ACC112 (cell line): Measurements from ENCODE around the gene NUPR1.

Experiments used
- H2AFZ ChIP-seq: fragments of 200-600 bp; sonication (generic); one replicate; pipeline ENCODE4 v1.6.0; 2017; ENCODE audit warnings: antibody characterized with exemption, low read length; ENCODE audit not compliant: unreplicated experiment
- H3K27ac ChIP-seq: fragments of 200-600 bp; sonication (generic); 2 replicates; pipeline ENCODE4 v1.5.1; 2014; ENCODE audit warnings: low read depth, mild to moderate bottlenecking, antibody characterized with exemption, low read length, moderate library complexity
- H3K27me3 ChIP-seq: fragments of 200-600 bp; sonication (generic); 2 replicates; pipeline ENCODE4 v1.6.1; 2014; ENCODE audit warnings: mild to moderate bottlenecking, antibody characterized with exemption, low read length, moderate library complexity, mixed read lengths; ENCODE audit not compliant: insufficient read depth
- H3K36me3 ChIP-seq: fragments of 200-600 bp; sonication (generic); 2 replicates; pipeline ENCODE4 v1.6.1; 2016; ENCODE audit warnings: mild to moderate bottlenecking, antibody characterized with exemption, low read length, moderate library complexity, mixed read lengths; ENCODE audit not compliant: insufficient read depth
- H3K4me1 ChIP-seq: fragments of 200-600 bp; sonication (generic); one replicate; pipeline ENCODE4 v1.6.1; 2016; ENCODE audit warnings: low read length, mixed read lengths; ENCODE audit not compliant: insufficient read depth, unreplicated experiment, control insufficient read depth
- H3K4me3 ChIP-seq: fragments of 200-600 bp; sonication (generic); 2 replicates; pipeline ENCODE4 v1.5.1; 2014; ENCODE audit warnings: mild to moderate bottlenecking, low read depth, low read length
- H3K79me2 ChIP-seq: fragments of 200-600 bp; sonication (generic); one replicate; pipeline ENCODE4 v1.6.0; 2016; ENCODE audit warnings: low read length; ENCODE audit not compliant: control insufficient read depth, unreplicated experiment, insufficient read depth

The NUPR1 gene

DNA sequence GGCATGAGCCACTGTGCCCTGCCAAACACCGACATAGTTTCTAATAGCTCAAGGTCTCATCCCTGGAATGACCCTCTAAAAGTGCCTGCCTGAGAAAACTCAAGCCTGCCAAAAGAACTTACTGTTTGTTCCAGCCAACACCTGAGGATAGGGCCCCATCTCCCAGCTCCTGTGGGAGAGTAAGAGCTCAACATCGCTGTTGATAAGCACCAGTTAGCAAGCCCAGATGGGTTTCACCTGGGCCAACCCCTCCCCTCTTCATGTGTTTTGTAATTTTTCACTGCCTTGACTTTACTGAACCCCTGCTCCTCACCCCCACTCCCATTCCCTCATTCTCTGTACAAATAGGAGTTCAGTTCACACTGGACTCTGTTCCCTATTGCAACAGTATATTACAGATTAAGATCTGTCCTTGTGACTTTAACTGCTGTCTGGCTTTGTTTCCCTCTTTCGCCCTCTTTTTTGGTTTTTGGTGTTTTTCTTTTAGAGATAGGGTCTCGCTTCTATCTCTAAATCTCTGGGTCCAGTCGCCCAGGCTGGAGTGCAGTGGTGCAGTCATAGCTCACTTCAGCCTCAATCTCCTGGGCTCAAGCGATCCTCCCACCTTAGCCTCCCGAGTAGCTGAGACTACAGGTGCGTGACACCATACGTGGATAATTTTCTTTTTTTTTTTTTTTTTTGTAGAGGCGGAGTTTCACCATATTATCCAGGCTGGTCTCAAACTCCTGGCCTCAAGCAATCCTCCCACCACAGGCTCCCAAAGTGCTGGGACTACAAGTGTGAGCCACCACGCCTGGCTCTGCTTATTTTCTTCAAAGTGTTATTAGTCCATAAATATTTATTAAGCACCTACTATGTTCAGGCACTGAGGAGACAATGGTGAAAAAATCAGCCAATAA is 12.3 kb downstream of the NUPR1 start:
- H3K36me3 ChIP-seq = no peaks in the 10 kb centered on the region
- H3K4me1 ChIP-seq = no peaks in the 10 kb centered on the region
- H2AFZ ChIP-seq = no peak overlapping the region
- no peak overlapping the region for H3K27ac ChIP-seq
- no peaks in the 10 kb centered on the region for H3K27me3 ChIP-seq
- no peak overlapping the region for H3K4me3 ChIP-seq
- H3K79me2 ChIP-seq = no peaks in the 10 kb centered on the region

DNA sequence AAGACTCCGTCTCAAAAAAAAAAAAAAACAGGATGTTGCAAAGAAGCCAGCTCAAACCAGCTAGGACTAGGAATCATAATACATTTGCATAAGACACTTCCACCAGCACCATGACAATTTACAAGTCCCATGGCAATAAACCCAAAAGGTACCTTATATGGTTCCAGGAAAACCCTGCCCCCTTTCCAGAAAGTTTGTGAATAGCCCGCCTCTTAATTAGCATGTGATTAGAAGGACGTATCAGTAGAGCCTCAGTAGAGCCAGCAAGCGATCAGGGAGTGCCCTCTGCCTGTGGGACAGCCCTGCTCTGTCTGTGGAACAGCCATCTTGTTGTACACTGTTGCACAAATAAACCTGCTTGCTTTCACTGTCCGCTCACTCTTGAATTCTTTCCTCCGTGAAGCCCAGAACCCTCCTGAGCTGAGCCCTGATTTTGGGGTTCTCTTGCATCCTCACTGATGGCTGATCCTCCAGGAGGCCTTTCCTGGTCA is 14.0 kb downstream of the NUPR1 start:
- Histone ChIP-seq H3K4me1 (no peaks in the 10 kb centered on the region), H3K36me3 (no peaks in the 10 kb centered on the region), H3K27ac (no peak overlapping the region), H3K27me3 (no peaks in the 10 kb centered on the region), H2AFZ (no peak overlapping the region), H3K79me2 (no peaks in the 10 kb centered on the region), H3K4me3 (no peak overlapping the region)

DNA sequence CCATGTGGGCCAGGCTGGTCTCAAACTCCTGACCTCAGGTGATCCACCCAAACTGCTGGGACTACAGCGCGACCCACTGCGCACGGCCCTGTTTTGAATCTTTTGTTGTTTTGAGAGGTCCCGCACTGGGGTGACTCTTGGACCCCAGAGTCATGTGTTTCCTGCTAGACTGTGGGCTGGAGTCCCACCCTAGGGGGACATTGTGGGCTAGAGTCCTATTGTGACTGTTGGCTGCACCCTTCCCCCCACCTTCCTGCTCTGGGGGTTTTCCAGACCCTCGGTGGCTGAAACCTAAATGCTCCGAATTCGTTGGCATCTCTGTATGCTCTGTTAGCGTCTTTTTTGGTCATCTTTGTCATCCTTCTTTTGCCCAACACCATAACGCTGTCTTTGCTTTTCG is 16.0 kb downstream of the NUPR1 start:
- Histone ChIP-seq H2AFZ (no peak overlapping the region), H3K4me1 (no peaks in the 10 kb centered on the region)

DNA sequence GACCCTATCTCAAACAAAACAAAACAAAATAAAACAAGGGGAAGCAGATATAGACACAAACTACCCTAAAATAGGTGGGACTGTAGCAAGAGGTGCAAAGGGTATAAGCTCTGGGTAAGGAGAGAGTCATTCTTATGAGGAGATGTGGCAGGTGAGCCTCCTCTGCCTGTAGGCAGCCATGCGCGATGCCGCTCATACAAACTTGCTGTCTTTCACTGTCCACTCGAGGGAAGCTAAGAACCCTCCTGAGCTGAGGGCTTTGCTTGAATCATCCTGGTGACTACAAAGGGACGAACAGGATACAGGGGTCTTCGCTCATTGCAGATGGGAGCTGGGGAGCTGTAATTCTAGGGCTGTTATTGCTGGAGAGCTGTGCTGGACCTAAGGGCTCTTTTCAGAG is 17.3 kb downstream of the NUPR1 start:
- no peaks in the 10 kb centered on the region for H3K36me3 ChIP-seq
- no peaks in the 10 kb centered on the region for H3K79me2 ChIP-seq
- H2AFZ ChIP-seq = no peak overlapping the region
- no peaks in the 10 kb centered on the region for H3K4me1 ChIP-seq
- no peak overlapping the region for H3K27ac ChIP-seq
- H3K4me3 ChIP-seq = no peak overlapping the region
- no peaks in the 10 kb centered on the region for H3K27me3 ChIP-seq

More for the DNA sequence above, 16.0 kb downstream of the NUPR1 start:
- Histone ChIP-seq H3K4me3 (no peak overlapping the region), H3K36me3 (no peaks in the 10 kb centered on the region), H3K79me2 (no peaks in the 10 kb centered on the region), H3K27ac (no peak overlapping the region), H3K27me3 (no peaks in the 10 kb centered on the region)

DNA sequence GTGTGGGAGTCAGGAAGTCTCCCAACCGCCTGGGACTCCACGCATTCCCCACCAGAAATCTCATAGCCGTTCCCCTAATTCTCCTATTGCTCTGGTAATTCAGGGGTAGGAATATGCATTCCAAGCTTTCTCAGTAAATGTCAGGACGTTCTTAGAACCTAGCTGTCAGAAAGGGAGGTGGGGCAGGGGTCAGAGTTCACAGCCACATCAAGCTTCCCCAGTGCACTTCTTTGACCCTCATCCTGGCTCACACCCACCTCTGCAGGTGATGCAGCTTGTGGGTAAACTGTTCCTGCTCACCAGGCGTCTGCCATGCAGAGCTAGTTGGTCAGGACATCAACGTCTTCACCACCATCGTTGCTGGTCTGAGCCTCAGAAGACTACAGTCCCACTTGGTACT is 18.1 kb downstream of the NUPR1 start:
- Histone ChIP-seq H2AFZ (no peak overlapping the region), H3K36me3 (no peaks in the 10 kb centered on the region), H3K79me2 (no peaks in the 10 kb centered on the region), H3K27me3 (no peaks in the 10 kb centered on the region), H3K4me1 (no peaks in the 10 kb centered on the region), H3K27ac (no peak overlapping the region), H3K4me3 (no peak overlapping the region)

DNA sequence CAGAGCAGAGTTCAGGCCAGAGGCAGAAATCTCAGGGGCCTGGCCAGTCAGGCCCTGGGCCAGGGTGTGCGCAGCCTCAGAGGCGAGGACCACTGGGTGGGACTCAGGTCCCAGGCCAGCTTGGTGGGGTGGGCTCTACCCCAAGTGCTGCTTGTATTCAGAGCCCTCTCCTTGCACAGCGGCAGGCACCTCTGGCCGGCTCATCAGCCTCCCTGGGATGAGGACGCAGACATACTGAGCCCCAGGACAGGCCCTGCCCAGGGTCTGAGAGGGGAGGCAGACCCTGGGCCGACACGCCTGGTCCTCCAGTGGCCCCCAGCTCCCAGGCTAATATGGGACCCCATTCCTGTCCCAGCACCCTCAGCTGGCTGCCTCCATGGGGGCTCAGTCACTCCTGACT is 24.5 kb downstream of the NUPR1 start:
- Histone ChIP-seq H3K36me3 (no peaks in the 10 kb centered on the region), H3K4me1 (no peaks in the 10 kb centered on the region), H3K4me3 (no peak overlapping the region), H3K27ac (no peak overlapping the region), H2AFZ (no peak overlapping the region), H3K79me2 (no peaks in the 10 kb centered on the region), H3K27me3 (no peaks in the 10 kb centered on the region)

DNA sequence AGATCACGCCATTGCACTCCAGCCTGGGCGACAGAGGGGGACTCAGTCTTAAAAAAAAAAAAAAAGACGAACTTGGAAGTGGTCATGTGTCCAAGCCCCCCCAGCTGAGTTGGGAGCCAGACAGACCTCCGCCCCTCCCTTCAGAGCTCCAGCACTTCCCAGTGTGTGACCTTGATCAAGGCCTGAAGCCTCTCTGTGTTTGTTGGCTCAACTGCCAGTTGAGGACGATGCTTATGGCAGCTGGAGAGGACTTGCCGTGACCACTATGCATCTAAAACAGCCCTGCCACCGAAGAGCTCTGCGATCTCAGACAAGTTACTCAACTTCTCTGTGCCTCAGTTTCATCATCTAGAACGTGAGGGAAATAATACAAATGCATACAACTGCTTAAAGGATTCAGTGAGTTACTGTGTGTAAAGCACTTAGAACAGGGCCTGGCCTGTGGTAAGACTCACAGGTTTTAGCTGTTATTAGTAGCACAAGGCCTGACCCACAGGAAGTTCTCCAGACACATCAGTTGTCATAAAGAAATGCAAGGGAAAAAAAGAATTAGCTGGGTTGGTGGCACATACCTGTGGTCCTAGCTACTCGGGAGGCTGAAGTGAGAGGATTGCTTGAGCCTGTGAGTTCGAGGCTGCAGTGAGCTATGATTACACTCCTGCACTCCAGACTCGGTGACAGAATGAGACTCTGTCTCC is 25.1 kb downstream of the NUPR1 start:
- H3K4me3 ChIP-seq = no peak overlapping the region
- H3K27ac ChIP-seq = no peak overlapping the region
- H3K79me2 ChIP-seq = no peaks in the 10 kb centered on the region
- H3K27me3 ChIP-seq = no peaks in the 10 kb centered on the region
- no peak overlapping the region for H2AFZ ChIP-seq
- no peaks in the 10 kb centered on the region for H3K4me1 ChIP-seq
- no peaks in the 10 kb centered on the region for H3K36me3 ChIP-seq

DNA sequence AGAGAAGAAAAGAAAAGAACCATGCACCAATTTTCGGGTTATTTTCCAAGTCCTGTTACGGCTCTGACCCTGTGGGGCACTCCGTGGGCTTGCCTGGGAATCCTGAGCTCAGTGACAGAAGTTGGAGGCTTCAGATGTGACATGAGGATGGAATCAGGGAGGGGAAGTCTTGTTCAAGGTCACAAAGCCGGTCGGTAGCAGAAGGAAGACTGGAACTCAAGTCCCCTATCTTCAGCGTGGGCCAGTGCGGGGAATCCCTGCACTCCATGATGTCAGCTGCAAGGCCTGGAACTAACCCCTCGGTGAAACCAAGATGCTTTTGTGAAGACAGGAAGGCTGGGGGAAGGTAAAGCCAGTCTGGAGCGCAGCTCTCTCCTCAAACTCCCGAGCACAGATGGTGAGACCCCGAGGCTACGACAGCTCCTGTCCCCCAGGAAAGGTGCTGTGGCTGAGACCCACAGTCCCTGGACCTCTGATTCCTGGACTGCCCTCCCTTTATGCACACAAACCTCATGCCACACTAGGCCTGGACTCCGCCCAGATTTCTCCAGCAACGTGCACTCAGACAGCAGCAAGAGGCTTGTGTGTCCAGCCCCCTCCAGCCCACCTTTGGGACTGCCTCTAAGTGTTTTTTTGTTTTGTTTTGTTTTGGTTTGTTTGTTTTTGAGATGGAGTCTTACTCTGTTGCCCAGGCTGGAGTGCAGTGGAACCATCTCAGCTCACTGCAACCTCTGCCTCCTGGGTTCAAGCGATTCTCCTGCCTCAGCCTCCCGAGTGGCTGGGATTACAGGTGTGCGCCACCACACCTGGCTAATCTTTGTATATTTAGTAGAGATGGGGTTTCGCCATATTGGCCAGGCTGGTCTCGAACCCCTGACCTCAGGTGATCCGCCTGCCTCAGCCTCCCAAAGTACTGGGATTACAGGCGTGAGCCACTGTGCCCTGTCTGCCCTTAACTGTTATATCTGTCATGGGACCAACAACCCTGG is 26.7 kb downstream of the NUPR1 start:
- Histone ChIP-seq H2AFZ (no peak overlapping the region), H3K4me3 (no peak overlapping the region), H3K79me2 (no peaks in the 10 kb centered on the region), H3K4me1 (no peaks in the 10 kb centered on the region), H3K36me3 (no peaks in the 10 kb centered on the region), H3K27me3 (peaks cover 2% of the 10 kb centered on the region; the same call in 1 of the 2 replicates), H3K27ac (no peak overlapping the region)

DNA sequence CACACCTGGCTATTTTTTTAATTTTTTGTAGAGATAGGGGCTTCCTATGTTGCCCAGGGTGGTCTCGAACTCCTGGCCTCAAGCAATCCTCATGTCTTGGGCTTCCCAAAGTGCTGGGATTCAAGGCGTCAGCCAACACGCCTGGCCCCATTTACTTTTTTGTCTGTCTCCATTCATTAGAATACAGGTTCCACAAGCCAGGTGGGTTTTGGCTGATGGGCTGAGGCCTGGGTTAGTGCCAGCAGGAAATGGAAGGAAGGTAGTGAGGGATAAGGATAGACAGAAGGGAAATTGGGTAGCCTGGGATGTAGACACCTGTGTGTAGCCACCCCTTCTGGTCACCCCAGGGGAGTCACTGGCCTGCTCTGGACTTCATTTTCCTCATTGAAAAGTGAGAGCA is 27.7 kb downstream of the NUPR1 start:
- Histone ChIP-seq H3K4me1 (no peaks in the 10 kb centered on the region), H3K36me3 (no peaks in the 10 kb centered on the region), H3K27me3 (peaks cover 13% of the 10 kb centered on the region; the same call in 1 of the 2 replicates), H3K4me3 (no peak overlapping the region), H3K27ac (no peak overlapping the region), H2AFZ (no peak overlapping the region), H3K79me2 (no peaks in the 10 kb centered on the region)

DNA sequence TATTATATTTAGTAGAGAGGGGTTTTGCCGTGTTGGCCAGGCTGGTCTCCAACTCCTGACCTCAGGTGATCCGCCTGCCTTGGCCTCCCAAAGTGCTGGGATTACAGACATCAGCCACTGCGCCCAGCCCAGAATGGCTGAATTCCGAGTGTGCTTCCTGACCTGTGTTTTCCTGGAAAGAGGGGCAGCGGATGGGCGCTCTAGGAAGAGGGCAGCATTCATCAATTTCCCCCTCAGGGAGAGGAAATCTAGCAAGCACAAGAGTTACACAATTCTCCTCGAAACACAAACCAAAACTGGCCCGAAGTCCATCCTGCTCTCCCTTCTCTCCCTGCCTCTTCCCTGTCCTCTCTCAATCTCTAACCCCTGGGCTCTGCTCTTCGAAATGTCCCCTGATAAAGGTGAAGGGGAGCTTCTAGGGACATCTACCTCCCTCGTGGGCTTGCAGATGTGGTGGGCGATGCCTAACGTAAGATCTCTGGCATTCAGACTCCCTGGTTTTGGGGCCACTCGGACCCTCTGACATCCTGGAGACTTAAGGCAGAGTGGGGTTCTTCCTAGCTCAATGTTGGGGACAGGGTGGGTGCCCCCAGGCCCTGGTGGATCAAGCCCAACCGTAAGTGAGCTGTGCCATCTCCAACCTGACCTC is 33.2 kb downstream of the NUPR1 start:
- no peak overlapping the region for H3K27ac ChIP-seq
- H2AFZ ChIP-seq = no peak overlapping the region

More for the DNA sequence above, 33.2 kb downstream of the NUPR1 start:
- no peaks in the 10 kb centered on the region for H3K36me3 ChIP-seq
- H3K79me2 ChIP-seq = no peaks in the 10 kb centered on the region
- peaks cover 28% of the 10 kb centered on the region for H3K27me3 ChIP-seq
- H3K4me3 ChIP-seq = no peak overlapping the region
- H3K4me1 ChIP-seq = no peaks in the 10 kb centered on the region
